Pancreas (tissue), 10 donors: Measurements from ENCODE around the gene SMAGP. TPM values are rescaled to one million over a fixed set of nuclear protein-coding genes. Genes with fewer than 3 reads are reported as not detected.
A peak's percentile ranks its signal among the peaks of the same experiment; 100 is the strongest.

Experiments
- ATAC-seq, 4 donors: fragments of 200-7000 bp; cut with Tn5 transposase; one replicate each; pipeline versions ENCODE4 v1.8.0 to v1.9.1; 2020; ENCODE audit warnings: mild to moderate bottlenecking in 4 of 4, moderate library complexity in 4 of 4
- DNase-seq, 6 donors: peaks; one replicate each; pipeline ENCODE4 v3.0.0-alpha.2; 2020
- FAIRE-seq: peaks from 2 replicates; lab custom pipeline; 2012; peaks lifted over from hg19 to GRCh38; lab: Jason Lieb, UNC
- H3K27ac ChIP-seq, 4 donors: fragments of 200-600 bp; sonication (generic); 1 replicate in 3 of 4; 2 replicates in 1 of 4; pipeline versions ENCODE4 v1.5.0 to v1.8.0; 2020
- H3K27me3 ChIP-seq, 4 donors: fragments of 200-600 bp; one replicate each; pipeline ENCODE4 v1.8.0; 2021
- H3K36me3 ChIP-seq, 3 donors: fragments of 200-600 bp; sonication (generic) in 1 of 3; one replicate each; pipeline versions ENCODE4 v1.5.0 to v1.8.0; 2020 to 2021
- H3K4me1 ChIP-seq, 3 donors: fragments of 200-600 bp; one replicate each; pipeline ENCODE4 v1.8.0; 2021
- H3K4me3 ChIP-seq, 4 donors: fragments of 200-600 bp; sonication (generic) in 2 of 4; one replicate each; pipeline versions ENCODE4 v1.5.0 to v1.8.0; 2020 to 2021
- H3K9me3 ChIP-seq, 4 donors: fragments of 200-600 bp; one replicate each; pipeline ENCODE4 v1.8.0; 2021
- CTCF ChIP-seq, 4 donors: fragments of 200-600 bp; sonication (generic) in 3 of 4; IDR thresholded peaks; one replicate each; pipeline versions ENCODE4 v1.5.0 to v1.8.0; 2021; ENCODE audit warnings: antibody characterized with exemption in 4 of 4
- WGBS, 2 donors: extraction: QIAGEN DNeasy Blood & Tissue Kit; methylation state at CpG; one replicate each; pipeline ENCODE4 v1.1.7; 2013; 5-methylcytosine and 5-hydroxymethylcytosine counted together
- intact Hi-C, 3 donors: fragments of 100-400 bp; cut with DNase I; formaldehyde crosslinking; loops; one replicate each; pipeline versions ENCODE4 v1.11.1 to v1.14.2; 2022
- polyA plus RNA-seq, 2 donors: library from polyadenylated mRNA; stranded (reverse); fragments of 200-250 nt; gene quantifications; one replicate each; pipeline ENCODE4 v1.2.3, GENCODE V29; 2013
- total RNA-seq, 6 donors: library from RNA; stranded (reverse); fragmentation: NEBNext Ultra II Directional in 4 of 6; extraction: Animal tissue kit (Norgen Biotek cat#: 25700) in 4 of 6; gene quantifications; one replicate each; pipeline versions ENCODE4 v1.2.1 to v1.2.4, GENCODE V29; 2021 to 2023
- donor health status: healthy with polysubstance abuse.
- donor health status: DM: no; HTN: no; CAD: no; lungs with moderate emphysema.
- donor health status: DM: no; HTN: no; CAD: no.
- donor health status: control.
- donor health status: control.
- donor health status: Bipolar disorder and iron deficiency.
- donor health status: DM: yes; HTN: yes; CAD: no.
- donor health status: DM: no; HTN: no; CAD: no.
- donor health status: DM: no; HTN: no; CAD: no.
- donor health status: DM: yes; HTN: yes; CAD: no.

SMAGP gene
- total and polyA plus RNA-seq, 8 donors = 3.4 to 9.7 (median 6.4) TPM

GRCh38 chr12:51216642-51217041, 53.6 kb downstream of the SMAGP start:
- Histone ChIP-seq H3K4me1 (peaks cover 0 to 13% (median 8%) of the 10 kb centered on the region in 3 donors), H3K36me3 (no peaks in the 10 kb centered on the region), H3K4me3 (peak overlapping the region; percentile 58 to 86 (median 80)), H3K27me3 (no peaks in the 10 kb centered on the region), H3K9me3 (no peaks in the 10 kb centered on the region), H3K27ac (peak overlapping the region; percentile 91 to 97 (median 94))
- intact Hi-C loops = no loop called here
- FAIRE-seq (no peak), ATAC-seq (no peak), DNase-seq (no peak)
- 11 to 17% methylated on average over 7 of the region's 7 CpGs for WGBS, 2 donors
- TF ChIP-seq CTCF (IDR thresholded peaks at IDR 0.05) = no peak

GRCh38 chr12:51214895-51215294, 55.3 kb downstream of the SMAGP start:
- TF ChIP-seq CTCF (IDR thresholded peaks at IDR 0.05) = no peak
- Histone ChIP-seq H3K9me3 (no peaks in the 10 kb centered on the region), H3K4me3 (no peak overlapping the region), H3K27me3 (no peaks in the 10 kb centered on the region), H3K27ac (no peak overlapping the region), H3K36me3 (no peaks in the 10 kb centered on the region), H3K4me1 (peaks cover 0 to 13% (median 8%) of the 10 kb centered on the region in 3 donors)
- no peak for ATAC-seq
- DNase-seq = no peak
- WGBS, 2 donors = 94 to 97% methylated on average over 5 of the region's 5 CpGs
- no peak for FAIRE-seq
- intact Hi-C loops = no loop called here

- H3K4me3 ChIP-seq = no peak overlapping the region
- no peaks in the 10 kb centered on the region for H3K4me1 ChIP-seq
- WGBS, 2 donors = 58 to 79% methylated on average over 2 of the region's 2 CpGs
- ATAC-seq = no peak
- intact Hi-C loops = no loop called here
- FAIRE-seq = no peak
- H3K27me3 ChIP-seq = no peaks in the 10 kb centered on the region
- no peak overlapping the region for H3K27ac ChIP-seq
- no peaks in the 10 kb centered on the region for H3K36me3 ChIP-seq
- H3K9me3 ChIP-seq = no peaks in the 10 kb centered on the region
- no peak for TF ChIP-seq CTCF (IDR thresholded peaks at IDR 0.05)
- no peak for DNase-seq
These were observed 59.4 kb downstream of the SMAGP start for GRCh38 chr12:51210690-51211395.

GRCh38 chr12:51209259-51209658, 61.0 kb downstream of the SMAGP start:
- intact Hi-C loops = no loop called here
- no peak for DNase-seq
- Histone ChIP-seq H3K36me3 (no peaks in the 10 kb centered on the region), H3K4me1 (no peaks in the 10 kb centered on the region), H3K4me3 (no peak overlapping the region), H3K27me3 (no peaks in the 10 kb centered on the region), H3K9me3 (no peaks in the 10 kb centered on the region), H3K27ac (no peak overlapping the region)
- no peak for FAIRE-seq
- no peak for TF ChIP-seq CTCF (IDR thresholded peaks at IDR 0.05)
- 92 to 94% methylated on average over 2 of the region's 2 CpGs for WGBS, 2 donors
- ATAC-seq = no peak

GRCh38 chr12:51208016-51208660, 62.1 kb downstream of the SMAGP start:
- intact Hi-C loops = no loop called here
- no peak for FAIRE-seq
- Histone ChIP-seq H3K27ac (no peak overlapping the region), H3K4me3 (no peak overlapping the region), H3K4me1 (no peaks in the 10 kb centered on the region), H3K27me3 (no peaks in the 10 kb centered on the region), H3K36me3 (no peaks in the 10 kb centered on the region), H3K9me3 (no peaks in the 10 kb centered on the region)
- no peak for DNase-seq
- ATAC-seq = no peak
- WGBS, 2 donors = 91 to 94% methylated on average over 7 of the region's 7 CpGs
- no peak for TF ChIP-seq CTCF (IDR thresholded peaks at IDR 0.05)
